NT2/D1 (cell line): ENCODE measurements around the gene GNAO1.

Experiments used
- DNase-seq: peaks from one replicate; pipeline ENCODE4 v3.0.0-alpha.2; 2011; ENCODE audit warnings: low read depth, low spot score
- H3K27me3 ChIP-seq: 2 replicates; pipeline ENCODE4 v1.6.0; 2011; ENCODE audit warnings: mild to moderate bottlenecking; ENCODE audit not compliant: insufficient read length, insufficient read depth
- H3K36me3 ChIP-seq: 2 replicates; pipeline ENCODE4 v1.6.1; 2011; ENCODE audit warnings: mild to moderate bottlenecking, low read length, mixed read lengths; ENCODE audit not compliant: insufficient read depth, insufficient read length
- H3K4me1 ChIP-seq: 2 replicates; pipeline ENCODE4 v1.5.1; 2011; ENCODE audit not compliant: insufficient read depth, insufficient read length
- H3K4me3 ChIP-seq: 2 replicates; pipeline ENCODE4 v1.5.1; 2011; ENCODE audit warnings: low read depth; ENCODE audit not compliant: insufficient read length
- H3K9ac ChIP-seq: 2 replicates; pipeline ENCODE4 v1.6.0; 2011; ENCODE audit warnings: low read depth; ENCODE audit not compliant: insufficient read length
- H3K9me3 ChIP-seq: 2 replicates; pipeline ENCODE4 v1.5.1; 2011; ENCODE audit warnings: mild to moderate bottlenecking, low read length; ENCODE audit not compliant: insufficient read depth
- SUZ12 ChIP-seq: IDR thresholded peaks from 2 replicates; pipeline ENCODE4 v1.6.1; 2011; ENCODE audit not compliant: insufficient read length, insufficient read depth; ENCODE audit errors: extremely low read depth
- YY1 ChIP-seq: IDR thresholded peaks from 2 replicates; pipeline ENCODE4 v1.6.1; 2011; ENCODE audit not compliant: insufficient read length, insufficient read depth
- ZNF274 ChIP-seq: IDR thresholded peaks from 2 replicates; pipeline ENCODE4 v1.6.1; 2011; ENCODE audit warnings: mild to moderate bottlenecking, low read depth, low read length

Gene GNAO1

DNA sequence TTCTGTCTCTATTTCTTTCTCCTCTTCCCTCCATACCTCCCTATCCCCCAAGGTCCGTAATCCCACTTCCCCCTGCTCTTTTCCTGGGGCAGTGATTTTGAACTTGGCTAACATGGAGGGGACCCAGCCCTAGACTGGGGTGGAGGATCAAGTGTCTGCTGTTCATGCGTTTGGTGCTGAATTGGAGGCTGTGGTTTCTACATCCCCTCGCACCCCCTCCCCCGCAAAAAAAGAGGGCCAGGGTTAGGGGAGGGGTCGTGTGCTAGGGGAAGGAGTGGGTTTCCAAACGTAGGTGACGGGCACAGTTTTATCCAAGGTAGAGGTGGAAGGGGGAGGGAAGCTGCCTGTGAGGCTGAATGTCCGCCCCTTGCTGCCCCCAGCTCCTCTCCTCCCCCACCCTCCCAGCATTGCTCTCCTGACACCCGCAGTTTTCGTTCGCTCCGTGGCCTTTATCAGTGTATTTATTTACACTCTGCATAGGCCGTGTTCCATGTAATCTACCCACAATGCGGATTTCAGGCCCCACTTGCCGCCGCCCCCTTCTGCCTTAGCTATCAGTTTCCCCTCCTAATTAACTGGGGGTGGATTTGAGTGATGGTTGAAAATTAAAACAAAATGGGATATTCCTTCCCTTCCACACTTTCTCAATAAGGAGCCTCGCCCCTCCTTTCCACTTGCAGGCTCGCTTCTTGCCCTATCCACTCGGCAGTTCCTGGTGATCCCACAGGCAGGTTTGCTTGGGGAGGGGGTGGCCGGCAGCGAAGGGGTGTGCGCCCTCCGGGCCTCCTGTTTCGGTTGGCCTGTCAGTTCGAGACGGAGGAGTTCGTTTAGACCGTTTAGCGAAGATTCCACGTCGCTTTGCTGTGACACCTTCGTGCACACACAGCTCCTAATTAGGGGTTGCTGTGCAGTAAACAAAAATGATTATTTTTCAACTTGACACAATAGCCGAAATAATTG, 2.0 kb downstream of the GNAO1 start:
- peaks cover 37% of the 10 kb centered on the region for H3K27me3 ChIP-seq
- H3K9me3 ChIP-seq: no peaks in the 10 kb centered on the region
- DNase-seq: no peak

DNA sequence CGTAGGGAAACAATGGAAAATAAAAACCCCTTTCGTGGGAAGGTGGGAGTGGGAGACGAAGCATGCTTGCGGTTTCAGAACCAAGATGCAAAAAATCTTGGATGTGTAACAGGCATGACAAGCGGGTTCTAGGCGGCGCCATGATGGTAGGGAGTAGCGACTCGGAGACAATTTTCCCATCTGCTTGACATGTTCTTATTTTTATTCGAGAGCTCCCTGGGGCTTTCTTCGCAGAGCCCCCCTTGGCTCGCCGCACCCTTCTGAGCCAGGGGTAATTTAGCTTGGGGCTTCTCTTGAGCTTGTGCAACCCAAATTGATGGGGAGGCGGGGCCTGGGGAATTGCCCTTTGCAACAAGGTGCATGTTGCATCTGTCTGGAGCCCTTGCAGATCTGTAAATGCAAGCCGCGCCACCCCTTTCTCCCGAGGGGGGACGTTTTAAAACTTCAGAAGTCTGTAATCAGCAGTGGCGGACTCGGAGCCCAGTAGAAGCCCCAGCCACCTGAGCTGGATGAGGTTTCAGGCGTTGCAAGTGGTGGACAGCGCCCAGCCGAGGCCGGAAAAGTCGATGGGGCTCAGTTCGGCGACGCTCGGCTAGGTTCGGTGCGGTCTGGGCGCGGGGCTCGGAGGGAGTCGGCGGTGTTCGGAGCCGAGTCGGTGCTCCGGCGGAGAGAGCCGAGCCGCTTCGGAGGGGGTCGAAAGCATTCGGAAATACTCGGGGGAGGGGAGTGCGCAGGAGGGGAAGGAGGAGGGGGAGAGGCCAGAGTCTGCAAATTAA, 2.9 kb downstream of the GNAO1 start:
- H3K27me3 ChIP-seq: peaks cover 28% of the 10 kb centered on the region
- H3K9ac ChIP-seq: no peak overlapping the region
- DNase-seq: peak; percentile 94
- TF ChIP-seq SUZ12: no peak
- TF ChIP-seq YY1: no peak
- TF ChIP-seq ZNF274: no peak
- no peaks in the 10 kb centered on the region for H3K36me3 ChIP-seq
- H3K9me3 ChIP-seq: no peaks in the 10 kb centered on the region
- H3K4me1 ChIP-seq: no peaks in the 10 kb centered on the region
- H3K4me3 ChIP-seq: no peak overlapping the region

More for the DNA sequence above, 2.0 kb downstream of the GNAO1 start:
- H3K36me3 ChIP-seq: no peaks in the 10 kb centered on the region
- no peak overlapping the region for H3K4me3 ChIP-seq
- no peak overlapping the region for H3K9ac ChIP-seq
- H3K4me1 ChIP-seq: no peaks in the 10 kb centered on the region
- TF ChIP-seq SUZ12: no peak
- TF ChIP-seq ZNF274: no peak
- TF ChIP-seq YY1: no peak

DNA sequence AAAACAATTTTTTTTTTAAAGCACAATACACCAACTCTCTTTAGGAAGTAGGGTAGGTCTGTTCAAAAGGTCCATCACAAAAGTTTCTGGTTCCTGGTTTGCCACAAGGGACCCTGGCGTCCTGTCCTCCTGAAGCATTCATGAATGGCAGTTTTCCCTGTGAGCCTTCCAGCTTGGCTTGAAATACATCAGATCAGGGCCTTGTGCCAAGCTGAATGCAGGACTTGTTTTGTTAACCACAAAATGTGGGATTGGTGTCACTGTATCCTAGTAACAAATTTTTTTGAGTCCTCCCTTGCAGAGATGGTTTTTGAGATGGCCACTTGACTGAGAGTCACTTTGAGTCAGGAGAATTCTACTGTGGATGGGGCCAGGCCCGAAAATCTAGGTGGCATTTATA, 3.9 kb downstream of the GNAO1 start:
- no peak for TF ChIP-seq ZNF274
- no peak for TF ChIP-seq SUZ12
- no peak for TF ChIP-seq YY1
- peaks cover 18% of the 10 kb centered on the region for H3K27me3 ChIP-seq

DNA sequence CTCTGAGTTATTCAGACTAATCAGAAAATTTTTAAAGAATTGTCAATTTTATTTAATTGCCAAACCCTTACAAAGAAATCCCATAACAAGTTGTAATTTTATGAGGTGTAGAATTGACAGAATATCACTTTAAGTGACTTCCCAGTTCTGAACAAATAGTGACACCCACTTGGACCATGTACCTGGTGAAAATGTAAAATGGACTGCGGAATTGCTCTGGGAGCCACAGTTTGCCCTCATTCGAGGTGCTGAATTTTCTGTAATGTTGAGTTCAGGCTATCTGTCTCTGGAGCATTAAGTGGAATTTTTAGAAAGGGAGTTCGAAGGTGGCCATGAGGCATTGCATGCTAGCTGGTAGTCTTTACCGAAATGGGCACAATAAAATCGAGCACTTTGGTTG, 5.1 kb downstream of the GNAO1 start:
- no peak for DNase-seq
- Histone ChIP-seq H3K27me3 (peaks cover 12% of the 10 kb centered on the region), H3K36me3 (no peaks in the 10 kb centered on the region), H3K4me1 (no peaks in the 10 kb centered on the region), H3K9me3 (no peaks in the 10 kb centered on the region), H3K4me3 (no peak overlapping the region), H3K9ac (no peak overlapping the region)
- TF ChIP-seq YY1: no peak
- no peak for TF ChIP-seq SUZ12
- TF ChIP-seq ZNF274: no peak

More for the DNA sequence above, 3.9 kb downstream of the GNAO1 start:
- no peak overlapping the region for H3K9ac ChIP-seq
- no peaks in the 10 kb centered on the region for H3K36me3 ChIP-seq
- DNase-seq: no peak
- no peaks in the 10 kb centered on the region for H3K9me3 ChIP-seq
- H3K4me1 ChIP-seq: no peaks in the 10 kb centered on the region
- H3K4me3 ChIP-seq: no peak overlapping the region

DNA sequence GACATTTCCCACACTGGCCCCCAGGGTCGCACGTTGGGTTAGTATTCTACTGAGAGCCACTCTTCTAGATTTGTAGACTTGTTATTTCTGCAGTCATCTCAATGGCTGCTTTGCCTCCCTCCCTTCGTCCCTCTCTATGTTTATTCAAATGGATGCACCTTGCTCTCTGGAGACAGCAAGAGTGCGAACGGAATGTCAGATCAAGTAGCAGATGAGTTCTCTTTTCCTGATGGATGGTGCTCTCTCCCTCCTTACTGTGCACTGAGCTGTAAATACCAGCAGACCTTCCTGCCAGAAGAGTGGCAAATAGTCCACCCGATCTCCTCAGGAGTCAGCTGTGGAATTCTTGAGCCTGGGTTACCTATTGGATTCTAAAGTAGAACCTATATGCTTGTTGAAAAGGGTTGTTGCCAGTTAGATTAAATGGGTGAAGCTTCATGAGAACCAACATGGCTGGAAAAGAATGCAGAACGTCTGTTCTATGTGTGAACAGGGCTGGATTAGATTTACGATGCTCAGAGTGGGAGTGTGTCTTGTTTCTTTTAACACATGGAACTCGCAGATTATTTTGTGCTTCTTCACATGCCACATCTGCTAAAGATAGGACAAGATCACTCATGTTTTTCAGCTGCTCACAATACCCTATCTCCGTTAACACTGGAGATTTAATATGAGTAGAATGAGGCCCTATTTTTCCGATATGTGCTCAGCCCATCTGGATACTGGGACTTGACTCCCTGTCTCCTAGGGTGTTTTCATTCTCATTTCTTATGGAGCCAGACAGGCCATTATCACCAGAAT, 6.1 kb downstream of the GNAO1 start:
- DNase-seq: no peak
- TF ChIP-seq YY1 (no peak), SUZ12 (no peak), ZNF274 (no peak)
- Histone ChIP-seq H3K4me1 (no peaks in the 10 kb centered on the region), H3K9ac (no peak overlapping the region), H3K36me3 (no peaks in the 10 kb centered on the region), H3K27me3 (peaks cover 7% of the 10 kb centered on the region), H3K9me3 (no peaks in the 10 kb centered on the region), H3K4me3 (no peak overlapping the region)

DNA sequence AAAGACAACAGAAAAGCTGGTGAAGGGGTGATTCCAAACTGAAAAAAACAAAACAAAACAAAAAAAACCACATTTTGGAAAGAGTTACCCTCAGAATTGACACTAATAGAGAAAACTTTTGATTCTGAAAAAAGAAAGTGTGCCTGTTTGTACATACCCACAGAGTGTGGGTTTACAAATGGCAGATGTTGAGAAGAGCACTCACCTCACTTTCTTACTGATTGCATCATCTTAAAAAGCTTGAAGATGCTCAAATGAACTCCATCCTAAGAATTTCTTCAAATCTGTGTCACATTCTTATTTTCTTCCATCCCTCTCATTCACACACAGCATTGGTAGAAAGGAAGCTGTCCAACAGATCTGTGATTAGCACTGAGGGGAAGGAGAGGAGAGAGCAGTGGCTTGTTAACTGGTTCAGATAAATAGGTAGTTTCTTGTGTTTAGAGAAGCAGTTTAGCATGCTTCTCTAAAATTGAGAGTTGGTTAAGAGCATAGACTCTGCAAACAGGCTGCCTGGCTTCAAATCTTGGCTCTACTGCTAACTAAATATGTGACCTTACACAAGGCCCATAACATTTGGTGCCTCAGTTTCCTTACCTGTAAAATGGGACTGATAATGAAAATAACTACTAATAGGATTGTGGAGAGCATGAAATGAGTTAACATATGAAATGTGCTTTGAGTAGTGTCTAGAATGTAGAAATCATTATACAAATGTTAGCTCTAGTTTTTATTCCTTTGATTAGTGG, 6.9 kb downstream of the GNAO1 start:
- no peak for TF ChIP-seq YY1
- no peaks in the 10 kb centered on the region for H3K4me1 ChIP-seq
- no peaks in the 10 kb centered on the region for H3K36me3 ChIP-seq
- H3K27me3 ChIP-seq: no peaks in the 10 kb centered on the region
- no peak overlapping the region for H3K9ac ChIP-seq
- no peak for DNase-seq
- H3K4me3 ChIP-seq: no peak overlapping the region
- no peaks in the 10 kb centered on the region for H3K9me3 ChIP-seq
